ENCODE data around the gene VPS33B.
A peak's percentile ranks its signal among the peaks of the same experiment; 100 is the strongest.
"Not testable (repeated sequence)": the region's sequence is repeated elsewhere in the genome, so short reads cannot be mapped to it uniquely, and the experiment has no call there.

The VPS33B gene

GRCh38 chr15:91022075-91022831 is at the start of gene VPS33B:
VPS33B (minus strand) TSS chr15:91022594; CDS start chr15:91022249, 345 bp downstream.
- DNase-seq (ENCODE audit: low read depth, low spot score) = peak; percentile 37
- H3K27ac ChIP-seq = peak within 1 kb of the TSS; percentile 80

GRCh38 chr15:91072161-91072560 is 49.8 kb upstream of the VPS33B start:
- DNase-seq (ENCODE audit: low read depth, low spot score) = no peak
- H3K27ac ChIP-seq = no peak overlapping the region

GRCh38 chr15:91070872-91071271 is 48.5 kb upstream of the VPS33B start:
- DNase-seq (ENCODE audit: low read depth, low spot score) = no peak
- no peak overlapping the region for H3K27ac ChIP-seq

GRCh38 chr15:91068966-91069365 is 46.6 kb upstream of the VPS33B start:
- H3K27ac ChIP-seq = no peak overlapping the region
- DNase-seq (ENCODE audit: low read depth, low spot score) = no peak

- DNase-seq (ENCODE audit: low read depth, low spot score) = peak; percentile 36
- no peak overlapping the region for H3K27ac ChIP-seq
These were observed 46.0 kb upstream of the VPS33B start for GRCh38 chr15:91068436-91068835.

DNA sequence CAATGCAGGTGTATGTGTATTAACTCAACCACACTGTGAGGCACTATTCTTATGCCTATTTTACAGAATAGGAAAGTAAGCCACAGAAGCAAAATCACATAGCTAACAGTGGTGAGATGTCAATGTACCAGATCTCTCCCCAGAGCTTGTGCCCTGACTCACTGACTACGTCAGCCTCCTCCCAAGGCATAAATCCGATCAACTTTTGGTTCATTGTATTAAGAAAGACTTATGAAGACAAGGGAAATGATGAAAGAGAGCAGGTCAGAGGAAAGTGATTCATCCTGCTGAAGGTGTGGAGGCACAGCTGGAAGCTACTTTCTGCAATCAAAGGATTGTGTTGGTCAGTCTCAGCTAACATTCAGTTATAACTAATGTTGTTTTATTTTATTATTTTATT is 44.6 kb upstream of the VPS33B start:
- peak overlapping the region; percentile 62 for H3K27ac ChIP-seq
- DNase-seq (ENCODE audit: low read depth, low spot score) = peak; percentile 78

- no peak for DNase-seq (ENCODE audit: low read depth, low spot score)
- no peak overlapping the region for H3K27ac ChIP-seq
These were observed 43.1 kb upstream of the VPS33B start for GRCh38 chr15:91065505-91065904.

DNA sequence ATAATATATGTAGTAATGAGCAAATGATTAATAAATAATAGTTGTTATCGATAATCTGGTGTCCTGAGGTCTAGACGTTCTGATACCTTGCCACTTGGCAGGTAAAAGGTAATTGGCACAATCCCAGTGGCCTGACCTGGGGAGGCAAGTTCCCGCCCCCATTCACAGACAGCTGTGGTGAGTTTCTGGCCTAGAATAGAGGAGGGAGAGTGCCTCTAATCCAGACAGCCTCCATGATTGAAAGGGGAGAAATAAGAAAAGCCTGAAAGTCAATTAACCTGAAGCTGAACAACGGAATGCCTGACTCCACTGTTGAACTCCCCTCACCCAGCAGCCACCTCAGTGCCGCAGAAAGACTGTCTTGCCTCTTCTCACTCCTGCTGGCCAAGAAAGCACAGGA is 39.6 kb upstream of the VPS33B start:
- no peak overlapping the region for H3K27ac ChIP-seq
- no peak for DNase-seq (ENCODE audit: low read depth, low spot score)

- H3K27ac ChIP-seq = no peak overlapping the region
- DNase-seq (ENCODE audit: low read depth, low spot score) = no peak
These were observed 38.8 kb upstream of the VPS33B start for GRCh38 chr15:91061230-91061629.

DNA sequence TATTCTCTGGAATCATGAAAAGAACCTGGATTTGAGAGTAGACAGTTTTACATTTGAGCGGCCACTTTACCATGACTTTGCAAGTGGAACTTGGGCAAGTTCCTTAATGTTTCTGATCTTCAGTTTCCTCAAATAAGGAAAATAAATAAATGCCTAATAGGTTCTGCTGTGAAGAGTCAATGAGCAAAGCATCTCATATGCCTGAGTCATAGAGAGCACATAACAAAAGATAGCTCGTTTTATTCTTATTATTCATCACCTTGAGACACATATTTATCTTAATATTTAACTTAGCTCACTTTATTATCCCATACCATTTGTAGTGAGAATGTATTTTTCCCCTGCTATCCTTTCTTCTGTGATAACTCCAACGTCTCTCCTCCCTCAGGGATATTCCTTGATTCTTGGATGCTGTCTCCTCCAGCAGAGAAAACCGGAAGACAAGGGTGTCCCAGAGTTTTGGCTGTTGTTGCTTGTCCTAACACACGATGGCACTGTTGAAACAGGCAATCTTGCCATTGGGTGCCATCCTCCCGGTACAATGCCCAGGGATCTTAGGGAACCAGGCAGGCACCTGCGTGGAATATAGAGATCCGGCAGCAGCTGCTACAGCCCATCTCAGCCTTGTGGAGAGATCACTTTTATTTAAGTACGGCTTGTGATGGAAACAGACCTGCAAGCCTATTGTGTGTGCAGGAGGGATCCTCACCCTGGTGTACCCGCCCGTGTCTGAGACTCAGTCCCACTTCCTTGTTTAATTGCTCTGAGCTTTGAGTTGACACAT is 33.3 kb upstream of the VPS33B start:
- DNase-seq (ENCODE audit: low read depth, low spot score) = peak; percentile 16
- no peak overlapping the region for H3K27ac ChIP-seq

- no peak overlapping the region for H3K27ac ChIP-seq
- DNase-seq (ENCODE audit: low read depth, low spot score) = no peak
These were observed 32.4 kb upstream of the VPS33B start for GRCh38 chr15:91054816-91055215.

GRCh38 chr15:91051248-91051647 is 28.9 kb upstream of the VPS33B start:
- no peak overlapping the region for H3K27ac ChIP-seq
- no peak for DNase-seq (ENCODE audit: low read depth, low spot score)

GRCh38 chr15:91050128-91050455 is 27.7 kb upstream of the VPS33B start:
- DNase-seq (ENCODE audit: low read depth, low spot score) = no peak
- no peak overlapping the region for H3K27ac ChIP-seq

DNA sequence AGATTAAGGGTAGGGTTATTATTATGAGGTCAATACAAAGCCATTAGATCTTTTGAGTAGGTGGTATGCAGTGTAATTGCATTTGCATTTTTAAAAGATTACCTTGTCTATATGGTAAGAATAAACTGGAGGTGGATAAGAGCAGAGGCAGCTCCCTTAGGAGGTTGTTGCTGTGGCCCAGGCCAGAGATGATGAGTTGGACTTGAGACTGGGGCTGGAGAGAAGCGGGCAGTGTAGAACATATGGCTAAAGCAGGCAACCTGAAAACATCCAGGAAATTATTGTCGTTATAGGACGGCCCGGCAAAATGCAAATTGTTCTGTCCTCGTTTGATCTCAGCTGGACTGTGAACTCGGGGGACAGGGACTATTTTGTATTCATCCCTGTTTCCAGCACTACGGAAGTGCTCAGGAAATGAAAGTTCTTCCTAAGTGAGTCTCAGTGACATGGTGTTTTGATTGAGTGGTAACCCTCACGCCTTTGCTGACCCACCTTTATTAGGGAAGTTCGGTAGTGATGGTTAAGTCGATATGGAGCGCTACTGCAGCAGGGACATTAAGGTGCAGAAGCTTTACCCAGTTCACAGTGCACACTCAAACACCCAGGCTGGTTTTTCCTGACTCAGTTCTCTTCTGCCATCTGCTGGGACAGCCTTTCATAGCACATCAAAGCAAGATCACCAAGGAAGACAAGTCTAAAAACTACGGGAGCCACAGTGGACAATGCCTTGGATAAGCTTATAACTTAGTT is 27.2 kb upstream of the VPS33B start:
- no peak overlapping the region for H3K27ac ChIP-seq
- peak; percentile 10 for DNase-seq (ENCODE audit: low read depth, low spot score)

DNA sequence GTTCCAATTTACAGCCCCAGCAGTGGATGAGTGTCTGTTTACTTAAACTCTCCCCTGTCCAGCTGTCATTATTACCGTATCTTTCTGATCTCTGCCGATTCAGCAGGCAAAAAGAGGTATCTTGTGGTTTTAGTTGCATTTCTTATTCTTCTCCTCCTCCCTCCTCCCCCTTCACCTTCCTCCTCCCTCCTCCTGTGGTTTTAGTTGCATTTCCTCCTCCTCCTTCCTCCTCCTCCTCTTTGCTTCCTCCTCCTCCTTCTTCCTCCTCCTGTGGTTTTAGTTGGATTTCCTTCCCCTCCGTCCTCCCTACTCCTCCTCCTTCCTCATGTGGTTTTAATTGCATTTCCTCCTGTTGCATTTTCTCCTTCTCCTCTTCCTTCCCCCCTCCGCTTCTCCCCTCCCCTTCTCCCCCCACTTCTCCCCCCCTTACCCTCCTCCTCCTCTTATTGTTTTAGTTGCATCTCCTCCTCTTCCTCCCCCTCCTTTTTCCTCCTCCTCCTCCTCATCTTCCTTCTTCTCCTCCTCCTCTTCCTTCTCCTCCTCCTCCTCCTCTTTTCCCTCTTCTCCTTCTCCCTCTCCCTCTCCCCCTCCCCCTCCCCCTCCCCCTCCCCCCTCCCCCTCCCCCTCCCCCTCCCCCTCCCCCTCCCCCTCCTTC is 25.3 kb upstream of the VPS33B start:
- no peak overlapping the region for H3K27ac ChIP-seq
- no peak for DNase-seq (ENCODE audit: low read depth, low spot score)

DNA sequence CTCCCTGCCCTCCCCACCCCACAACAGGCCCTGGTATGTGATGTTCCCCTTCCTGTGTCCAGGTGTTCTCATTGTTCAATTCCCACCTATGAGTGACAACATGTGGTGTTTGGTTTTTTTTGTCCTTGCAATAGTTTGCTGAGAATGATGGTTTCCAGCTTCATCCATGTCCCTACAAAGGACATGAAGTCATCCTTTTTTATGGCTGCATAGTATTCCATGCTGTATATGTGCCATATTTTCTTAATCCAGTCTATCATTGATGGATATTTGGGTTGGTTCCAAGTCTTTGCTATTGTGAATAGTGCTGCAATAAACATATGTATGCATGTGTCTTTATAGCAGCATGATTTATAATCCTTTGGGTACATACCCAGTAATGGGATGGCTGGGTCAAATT is 23.7 kb upstream of the VPS33B start:
- not testable (repeated sequence) for H3K27ac ChIP-seq; DNase-seq (ENCODE audit: low read depth, low spot score)

- no peak overlapping the region for H3K27ac ChIP-seq
- no peak for DNase-seq (ENCODE audit: low read depth, low spot score)
These were observed 22.7 kb upstream of the VPS33B start for GRCh38 chr15:91045065-91045464.

DNA sequence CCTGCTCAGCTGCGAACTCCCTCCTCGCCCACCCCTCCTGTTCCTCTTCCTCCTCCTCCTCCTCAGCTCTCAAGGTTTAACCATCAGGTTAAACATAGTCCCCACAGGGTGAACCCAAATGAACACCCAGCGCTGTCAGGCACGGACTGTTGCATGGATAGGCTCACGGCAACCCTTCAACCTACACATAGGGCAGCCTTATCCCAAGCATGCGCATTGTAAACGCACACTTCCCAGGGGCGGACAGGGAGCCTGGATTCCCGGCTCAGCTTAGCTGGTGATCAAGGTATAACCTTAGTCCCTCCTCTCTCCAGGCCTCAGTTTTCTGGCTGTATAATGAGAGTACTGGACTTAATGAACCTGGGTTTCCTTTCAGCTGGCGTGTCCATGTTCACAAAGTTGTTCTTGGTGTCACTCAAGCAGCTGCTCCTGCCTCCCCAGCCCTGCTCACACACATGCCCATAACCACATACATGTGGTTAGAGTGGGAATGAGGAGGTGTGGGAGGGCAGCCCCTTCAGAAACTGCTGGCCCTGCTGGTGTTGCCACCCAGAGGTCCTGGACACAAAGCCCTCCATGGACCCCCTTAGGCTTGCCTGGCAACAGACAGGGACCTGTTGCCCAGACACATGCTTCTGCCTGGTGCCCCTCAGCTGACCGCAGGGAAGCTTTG is 20.9 kb upstream of the VPS33B start:
- no peak overlapping the region for H3K27ac ChIP-seq
- DNase-seq (ENCODE audit: low read depth, low spot score) = no peak

DNA sequence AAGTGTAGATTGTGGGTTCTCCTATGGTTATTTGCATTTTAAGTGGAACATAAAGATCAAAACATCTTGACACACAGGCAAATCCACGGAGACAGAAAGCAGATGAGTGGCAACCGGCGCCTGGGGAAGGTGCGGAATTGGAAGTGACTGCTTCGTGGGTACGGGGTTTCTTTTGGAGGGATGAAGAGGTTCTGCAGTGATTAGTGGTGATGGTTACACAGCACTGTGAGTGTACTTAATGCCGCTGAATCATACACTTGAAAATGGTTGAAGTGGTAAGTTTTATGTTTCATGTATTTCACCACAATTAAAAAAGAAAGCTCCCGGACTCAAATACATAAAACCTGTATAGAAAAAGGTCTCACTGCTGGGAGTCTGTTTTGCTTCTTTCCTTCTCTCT is 18.5 kb upstream of the VPS33B start:
- no peak overlapping the region for H3K27ac ChIP-seq
- DNase-seq (ENCODE audit: low read depth, low spot score) = no peak

GRCh38 chr15:91039996-91040395 is 17.6 kb upstream of the VPS33B start:
- no peak for DNase-seq (ENCODE audit: low read depth, low spot score)
- no peak overlapping the region for H3K27ac ChIP-seq
